Stimulated activated CD4-positive, alpha-beta T cell treated with anti-CD3 and anti-CD28 coated beads, Interleukin-12 subunit alpha, Interleukin-12 subunit beta, amount 100 ng/mL, for 48 hours (primary cell): ENCODE results near the gene TAL1.

Experiments used
- DNase-seq, 3 donors: peaks; one replicate each; pipeline ENCODE4 v3.0.0-alpha.2; 2020; ENCODE audit warnings: low read depth in 2 of 3, low spot score in 1 of 3

Gene TAL1

GRCh38 chr1:47189844-47190508 lies 42.0 kb downstream of the TAL1 start, which contains the start of gene PDZK1IP1:
Gene PDZK1IP1 (minus strand): TSS chr1:47190036. CDS start chr1:47189932, 104 bp downstream.
- no peak for DNase-seq

GRCh38 chr1:47188791-47189785 lies 42.9 kb downstream of the TAL1 start:
- no peak for DNase-seq

GRCh38 chr1:47187926-47188250 lies 44.1 kb downstream of the TAL1 start:
- DNase-seq: no peak

- no peak for DNase-seq
Measured at GRCh38 chr1:47187231-47187925, 44.6 kb downstream of the TAL1 start.

GRCh38 chr1:47186267-47187185 lies 45.5 kb downstream of the TAL1 start:
- no peak for DNase-seq

- DNase-seq: no peak
Measured at GRCh38 chr1:47184822-47185677, 47.0 kb downstream of the TAL1 start.

GRCh38 chr1:47184090-47184821 lies 47.8 kb downstream of the TAL1 start:
- no peak for DNase-seq

- DNase-seq: no peak
Measured at GRCh38 chr1:47183308-47184089, 48.5 kb downstream of the TAL1 start.

- DNase-seq: no peak
Measured at GRCh38 chr1:47182676-47183235, 49.3 kb downstream of the TAL1 start.

- no peak for DNase-seq
Measured at GRCh38 chr1:47181955-47182675, 49.9 kb downstream of the TAL1 start.

GRCh38 chr1:47181095-47181954 lies 50.7 kb downstream of the TAL1 start:
- no peak for DNase-seq

- DNase-seq: no peak
Measured at GRCh38 chr1:47180603-47181094, 51.4 kb downstream of the TAL1 start.

- DNase-seq: no peak
Measured at GRCh38 chr1:47179988-47180563, 51.9 kb downstream of the TAL1 start.

GRCh38 chr1:47179017-47179987 lies 52.7 kb downstream of the TAL1 start:
- DNase-seq: peak; percentile 76 to 80 (median 77)

- no peak for DNase-seq
Measured at GRCh38 chr1:47178654-47179016, 53.4 kb downstream of the TAL1 start.
